Myocyte (in vitro differentiated cells): Measurements from ENCODE around the gene SOS2. TPM values are rescaled to one million over a fixed set of nuclear protein-coding genes. Genes with fewer than 3 reads are reported as not detected.

Source experiments
- DNase-seq: peaks from one replicate; pipeline ENCODE4 v3.0.0-alpha.2; 2012; ENCODE audit warnings: low read depth
- total RNA-seq: library from RNA; depleted of rRNA; stranded (reverse); fragments of >200 nt; gene quantifications from 2 replicates; pipeline ENCODE4 v1.2.3, GENCODE V29; 2014

Gene SOS2
- total RNA-seq, 1 donor from 2014 or later = 40.0 TPM

- no peak for DNase-seq
These were observed 114.4 kb downstream of the SOS2 start for GRCh38 chr14:50116966-50117365.

- peak; percentile 95 for DNase-seq
These were observed 115.0 kb downstream of the SOS2 start, which contains the start of gene VCPKMT for GRCh38 chr14:50116181-50116956. Gene VCPKMT (minus strand): TSS chr14:50116572. CDS start chr14:50116552, 20 bp downstream.

GRCh38 chr14:50113381-50114035 is 117.9 kb downstream of the SOS2 start:
- no peak for DNase-seq

- no peak for DNase-seq
These were observed 120.9 kb downstream of the SOS2 start for GRCh38 chr14:50110323-50111037.

DNA sequence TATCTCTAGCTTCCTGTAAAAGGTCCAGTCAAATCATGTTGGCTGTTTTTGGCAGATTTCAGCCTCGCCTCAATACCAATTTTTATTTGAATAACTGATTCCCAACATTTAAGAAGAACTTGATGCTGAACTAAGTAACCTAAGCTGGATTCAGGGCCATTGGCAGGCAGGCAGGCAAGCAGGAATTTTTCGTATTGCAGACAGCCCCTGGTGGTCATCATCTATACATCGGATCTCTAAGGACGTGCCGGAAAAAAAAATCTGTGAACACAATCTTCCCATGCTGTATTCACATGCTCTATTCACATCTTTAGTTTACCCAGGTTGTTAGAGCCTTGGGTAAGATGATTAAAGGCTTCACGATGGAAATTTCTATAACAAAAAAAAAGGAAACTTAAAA is 122.0 kb downstream of the SOS2 start:
- no peak for DNase-seq

DNA sequence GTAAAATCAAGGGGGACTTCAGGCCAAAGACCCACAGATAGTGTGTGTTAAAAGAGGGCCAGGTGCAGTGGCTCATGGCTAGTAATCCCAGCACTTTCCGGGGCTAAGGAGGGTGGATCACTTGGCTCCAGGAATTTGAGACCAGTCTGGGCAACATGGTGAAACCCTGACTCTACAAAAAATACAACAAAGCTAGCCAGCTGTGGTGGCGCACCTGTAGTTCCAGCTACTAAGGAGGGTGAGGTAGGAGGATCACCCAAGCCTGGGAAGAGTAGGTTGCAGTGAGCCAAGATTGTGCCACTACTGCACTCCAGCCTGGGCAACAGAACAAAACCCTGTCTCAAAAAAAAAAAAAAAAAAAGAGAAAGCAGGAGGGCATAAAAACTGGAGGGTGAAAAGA is 123.5 kb downstream of the SOS2 start:
- DNase-seq = no peak

DNA sequence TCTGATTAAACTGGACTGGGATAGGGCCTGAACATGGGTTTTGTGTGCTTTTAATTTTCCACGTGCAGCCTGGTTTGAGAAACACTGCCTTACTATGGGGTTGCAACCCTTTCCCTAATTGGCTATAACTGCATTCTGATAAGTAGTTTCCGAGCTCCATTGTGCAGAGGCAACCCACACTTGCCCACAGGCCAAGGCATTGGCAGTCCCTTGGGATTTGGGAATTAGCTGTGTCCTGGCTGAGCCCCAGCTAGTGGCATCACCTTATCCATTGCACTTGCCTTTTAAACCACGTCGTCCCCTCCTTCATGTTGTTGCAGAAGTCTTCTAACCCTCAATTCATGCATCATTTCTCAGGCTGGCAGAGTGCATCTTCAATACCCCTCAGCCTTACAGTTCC is 125.2 kb downstream of the SOS2 start:
- DNase-seq = no peak

DNA sequence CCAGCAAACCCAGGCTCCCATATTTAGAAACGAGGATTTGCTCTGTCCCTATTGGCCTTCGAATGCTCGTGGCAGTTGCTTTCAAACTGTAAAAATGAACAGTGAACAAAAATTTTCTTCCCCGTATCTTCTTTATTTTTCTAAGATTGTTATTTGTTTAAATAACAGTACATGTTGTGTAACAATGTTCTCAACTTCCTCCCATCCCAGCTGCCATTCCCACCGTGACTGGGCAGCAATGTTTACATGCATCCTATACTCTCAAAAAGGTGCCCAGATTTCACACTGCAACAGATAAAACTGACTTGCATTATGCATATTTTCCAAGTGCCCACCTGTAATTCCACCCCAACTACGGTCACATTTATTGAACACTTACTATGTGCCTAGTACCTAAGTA is 127.8 kb downstream of the SOS2 start:
- no peak for DNase-seq

DNA sequence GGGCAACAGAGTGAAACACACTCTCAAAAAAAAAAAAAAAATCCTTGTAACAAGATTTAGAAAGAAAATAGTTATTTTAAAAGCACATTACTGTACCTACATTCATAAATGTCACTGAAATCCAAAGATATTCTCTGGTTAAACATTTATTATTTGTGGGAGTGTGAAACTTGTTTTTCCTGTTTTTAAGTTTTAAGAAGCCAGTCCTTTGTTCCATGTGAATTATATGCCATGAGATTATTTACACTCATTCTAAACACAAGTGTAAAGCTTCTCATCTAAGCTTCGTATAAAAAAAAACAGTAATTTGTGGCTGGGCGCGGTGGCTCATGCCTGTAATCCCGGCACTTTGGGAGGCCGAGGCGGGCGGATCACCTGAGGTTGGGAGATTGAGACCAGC is 130.0 kb downstream of the SOS2 start:
- DNase-seq = no peak

GRCh38 chr14:50100805-50101204 is 130.6 kb downstream of the SOS2 start:
- no peak for DNase-seq

GRCh38 chr14:50099335-50099734 is 132.0 kb downstream of the SOS2 start:
- peak; percentile 55 for DNase-seq

DNA sequence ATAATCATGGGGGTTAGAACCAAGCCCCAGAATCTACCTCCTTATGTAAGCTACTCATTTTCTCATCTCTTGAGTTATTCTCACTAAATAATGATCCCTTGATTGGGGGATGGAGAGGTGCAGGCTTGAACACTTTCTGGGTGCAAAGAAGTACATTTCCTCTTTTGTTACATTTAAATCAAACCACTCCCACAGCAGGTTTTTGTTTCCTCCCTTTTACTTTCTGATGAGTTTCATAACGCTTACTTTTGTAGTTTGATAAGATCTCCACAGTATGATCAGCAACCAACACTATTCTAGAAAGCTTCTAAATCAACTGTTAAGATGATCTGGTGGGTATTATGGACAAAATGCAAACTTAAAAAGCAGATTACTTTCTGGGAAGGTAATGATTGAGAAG is 135.5 kb downstream of the SOS2 start:
- DNase-seq = no peak

- no peak for DNase-seq
These were observed 137.2 kb downstream of the SOS2 start for GRCh38 chr14:50094056-50094755.

DNA sequence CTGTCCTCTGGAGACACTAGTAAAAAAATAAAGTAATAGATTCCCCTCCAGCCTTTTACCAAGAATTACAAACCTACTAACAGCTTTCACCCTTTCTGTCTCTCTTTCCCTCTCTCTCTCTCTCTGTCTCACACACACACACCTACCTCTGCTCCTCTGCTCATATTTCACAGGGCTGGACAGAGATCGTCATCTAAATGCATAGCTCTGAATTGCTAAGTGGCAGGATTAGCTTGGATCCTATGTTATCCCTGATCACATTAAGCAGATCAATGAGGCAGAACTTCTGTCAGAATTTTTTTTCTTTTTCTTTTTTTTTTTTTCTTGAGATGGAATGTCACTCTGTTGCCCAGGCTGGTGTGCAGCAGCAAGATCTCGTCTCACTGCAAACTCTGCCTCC is 137.9 kb downstream of the SOS2 start:
- no peak for DNase-seq

GRCh38 chr14:50092006-50092555 is 139.3 kb downstream of the SOS2 start:
- DNase-seq = no peak

GRCh38 chr14:50091240-50091913 is 140.0 kb downstream of the SOS2 start:
- no peak for DNase-seq

GRCh38 chr14:50089208-50089607 is 142.2 kb downstream of the SOS2 start:
- no peak for DNase-seq

GRCh38 chr14:50088731-50089130 is 142.6 kb downstream of the SOS2 start:
- no peak for DNase-seq

DNA sequence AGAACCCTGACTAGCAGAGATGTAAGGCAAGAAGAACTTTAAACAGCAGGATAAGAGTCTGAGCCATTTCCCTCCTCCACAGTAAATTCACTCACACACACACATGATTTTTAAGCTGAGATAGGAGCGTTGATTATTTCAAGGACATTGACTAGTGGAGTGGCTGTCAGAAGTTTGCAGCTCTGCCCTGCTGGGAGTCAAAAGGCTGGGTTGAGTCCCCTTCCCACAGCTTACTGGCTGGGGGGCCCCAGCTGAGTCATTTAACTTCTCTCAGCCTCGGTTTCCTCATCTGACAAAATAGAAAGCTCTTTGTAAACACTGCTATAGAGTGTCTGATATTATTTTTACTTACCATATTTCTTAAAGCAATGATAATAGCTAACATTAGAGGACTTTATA is 143.3 kb downstream of the SOS2 start:
- DNase-seq = no peak

DNA sequence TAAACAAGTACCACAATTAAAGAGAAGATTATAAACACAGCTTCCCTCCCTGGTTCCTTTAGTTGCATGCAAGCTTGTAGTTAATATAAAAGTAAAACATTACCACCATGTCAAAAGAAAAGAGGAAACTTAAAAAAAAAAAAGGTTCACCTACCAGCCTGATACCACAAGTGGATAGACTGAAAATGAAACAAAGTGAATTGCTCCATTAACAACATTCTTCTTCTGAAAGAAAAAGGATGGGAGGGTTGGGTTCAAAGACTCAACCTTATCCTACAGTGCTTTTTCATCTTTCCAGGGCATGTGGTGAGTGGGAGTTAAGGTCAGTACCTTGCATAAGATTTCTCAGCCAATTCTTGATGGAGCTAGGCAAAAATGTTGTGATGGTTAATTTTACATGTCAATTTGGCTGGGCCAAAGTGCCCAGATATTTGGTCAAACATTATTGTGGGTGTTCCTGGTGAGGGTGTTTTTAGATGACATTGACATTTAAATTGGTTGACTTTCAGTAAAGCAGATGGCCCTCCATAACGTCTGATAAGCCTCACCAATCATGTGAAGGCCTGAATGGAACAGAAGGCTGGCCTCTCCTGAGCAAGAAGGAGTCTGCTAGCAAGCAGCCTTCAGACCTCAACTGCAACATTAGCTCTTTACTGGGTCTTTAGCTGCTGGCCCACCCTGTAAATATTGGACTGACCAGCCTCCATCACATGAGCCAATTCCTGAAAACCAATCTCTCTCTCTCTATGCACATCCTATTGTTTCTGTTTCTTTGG is 143.8 kb downstream of the SOS2 start:
- no peak for DNase-seq
